ENCODE results near the gene BABAM2. TPM values are rescaled to one million over a fixed set of nuclear protein-coding genes. Genes with fewer than 3 reads are reported as not detected.

BABAM2 gene
- polyA plus RNA-seq, 1 experiment: 32.6 TPM

GRCh38 chr2:28174211-28174610 is 283.7 kb downstream of the BABAM2 start:
- CTCF ChIA-PET: interaction anchor here (0.6 kb wide), 1 partner anchor 201 kb away, joined by 3 read pairs; no protein-coding TSS in a partner anchor
- H3K36me3 ChIP-seq (ENCODE audit: control insufficient read depth, insufficient read depth, low read length): peaks cover 2% of the 10 kb centered on the region; the same call in 1 of the 2 replicates
- no peak for TF ChIP-seq CTCF (IDR thresholded peaks at IDR 0.05; ENCODE audit: insufficient read depth, low read depth, low read length)
- H3K27me3 ChIP-seq (ENCODE audit: control insufficient read depth, insufficient read depth, low read length): no peaks in the 10 kb centered on the region
- POLR2A ChIA-PET: no interaction called here
- H3K4me3 ChIP-seq (ENCODE audit: low read depth, low read length): no peak overlapping the region
- DNase-seq (ENCODE audit: low read depth): no peak

DNA sequence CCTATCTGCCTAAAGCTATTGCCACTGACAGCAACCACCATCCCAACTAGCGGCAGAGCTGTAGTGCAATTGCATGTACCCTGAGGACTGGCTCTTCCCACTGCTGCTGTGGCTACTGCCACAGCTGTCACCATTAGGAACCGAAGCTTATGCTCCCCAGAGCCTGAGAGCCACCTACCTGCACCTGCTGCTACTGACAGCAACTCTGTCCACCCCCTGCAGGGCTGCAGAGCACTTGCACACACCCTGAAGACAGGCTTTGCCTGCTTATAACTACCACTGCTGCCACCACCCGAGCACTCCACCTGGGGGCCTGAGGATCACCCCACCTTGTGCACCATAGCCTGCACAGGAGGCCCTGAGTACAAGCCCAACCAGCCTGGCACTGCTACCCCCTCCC is 284.5 kb downstream of the BABAM2 start:
- no peak overlapping the region for H3K4me3 ChIP-seq (ENCODE audit: low read depth, low read length)
- peaks cover 2% of the 10 kb centered on the region; the same call in 1 of the 2 replicates for H3K36me3 ChIP-seq (ENCODE audit: control insufficient read depth, insufficient read depth, low read length)
- no peak for TF ChIP-seq CTCF (IDR thresholded peaks at IDR 0.05; ENCODE audit: insufficient read depth, low read depth, low read length)
- DNase-seq (ENCODE audit: low read depth): no peak
- ChIA-PET CTCF (no interaction called here), POLR2A (no interaction called here)
- no peaks in the 10 kb centered on the region for H3K27me3 ChIP-seq (ENCODE audit: control insufficient read depth, insufficient read depth, low read length)

DNA sequence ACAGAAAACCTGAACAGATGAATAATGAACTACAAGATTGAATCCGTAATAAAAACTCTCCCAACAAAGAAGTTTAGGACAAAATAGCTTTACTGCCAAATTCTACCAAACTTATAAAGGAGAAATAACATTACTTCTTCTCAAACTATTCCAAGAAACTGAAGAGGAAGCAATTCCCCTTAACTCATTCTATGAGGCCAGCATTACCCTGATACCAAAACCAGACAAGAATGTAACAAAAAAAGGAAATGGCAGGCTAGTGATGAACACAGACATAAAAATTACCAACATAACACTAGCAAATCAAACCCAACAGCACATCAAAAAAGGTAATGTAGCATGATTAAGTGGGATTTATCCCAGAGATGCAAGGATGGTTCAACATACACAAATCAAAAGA is 288.4 kb downstream of the BABAM2 start:
- CTCF ChIA-PET: interaction anchor here (1.1 kb wide), 1 partner anchor 30 kb away, joined by 4 read pairs; no protein-coding TSS in a partner anchor
- Histone ChIP-seq H3K4me3 (ENCODE audit: low read depth, low read length) (no peak overlapping the region), H3K36me3 (ENCODE audit: control insufficient read depth, insufficient read depth, low read length) (peaks cover 2% of the 10 kb centered on the region; the same call in 1 of the 2 replicates), H3K27me3 (ENCODE audit: control insufficient read depth, insufficient read depth, low read length) (no peaks in the 10 kb centered on the region)
- TF ChIP-seq CTCF (IDR thresholded peaks at IDR 0.05; ENCODE audit: insufficient read depth, low read depth, low read length): no peak
- POLR2A ChIA-PET: no interaction called here
- no peak for DNase-seq (ENCODE audit: low read depth)

DNA sequence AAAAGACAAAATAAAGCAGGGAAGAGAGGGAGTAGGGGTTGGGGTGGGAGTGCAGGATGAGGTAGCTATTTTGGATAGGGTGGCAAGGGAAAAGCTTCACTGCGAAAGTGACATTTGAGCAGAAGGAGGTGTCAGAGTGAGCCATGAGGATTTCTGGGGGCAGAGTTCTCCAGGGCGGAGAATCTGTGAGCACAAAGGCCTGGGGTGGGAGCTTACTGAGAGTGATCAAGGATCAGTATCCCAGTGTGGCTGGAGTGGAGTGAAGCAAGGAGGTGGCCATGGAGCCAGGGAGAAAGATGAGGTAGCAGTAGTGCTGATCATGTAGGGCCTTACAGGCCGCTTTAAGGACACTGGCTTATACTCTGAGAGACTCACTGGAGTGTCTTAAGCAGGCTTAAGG is 291.3 kb downstream of the BABAM2 start:
- Histone ChIP-seq H3K27me3 (ENCODE audit: control insufficient read depth, insufficient read depth, low read length) (no peaks in the 10 kb centered on the region), H3K36me3 (ENCODE audit: control insufficient read depth, insufficient read depth, low read length) (no peaks in the 10 kb centered on the region), H3K4me3 (ENCODE audit: low read depth, low read length) (no peak overlapping the region)
- POLR2A ChIA-PET: no interaction called here
- no peak for TF ChIP-seq CTCF (IDR thresholded peaks at IDR 0.05; ENCODE audit: insufficient read depth, low read depth, low read length)
- no peak for DNase-seq (ENCODE audit: low read depth)
- CTCF ChIA-PET: no interaction called here

GRCh38 chr2:28182348-28182747 is 291.8 kb downstream of the BABAM2 start:
- CTCF ChIA-PET: no interaction called here

More at GRCh38 chr2:28182348-28182747, 291.8 kb downstream of the BABAM2 start:
- H3K4me3 ChIP-seq (ENCODE audit: low read depth, low read length): no peak overlapping the region
- DNase-seq (ENCODE audit: low read depth): no peak
- no peaks in the 10 kb centered on the region for H3K27me3 ChIP-seq (ENCODE audit: control insufficient read depth, insufficient read depth, low read length)
- no peaks in the 10 kb centered on the region for H3K36me3 ChIP-seq (ENCODE audit: control insufficient read depth, insufficient read depth, low read length)
- TF ChIP-seq CTCF (IDR thresholded peaks at IDR 0.05; ENCODE audit: insufficient read depth, low read depth, low read length): no peak
- POLR2A ChIA-PET: no interaction called here

Data from BJ (cell line).